ENCODE measurements around the gene TENM3. TPM values are rescaled to one million over a fixed set of nuclear protein-coding genes. Genes with fewer than 3 reads are reported as not detected.

TENM3 gene
- total and polyA plus RNA-seq, 2 of the 8 experiments (the other 6 are each of a cell fraction or from before 2014, with no cell fraction given) = 36.9 to 69.3 TPM

DNA sequence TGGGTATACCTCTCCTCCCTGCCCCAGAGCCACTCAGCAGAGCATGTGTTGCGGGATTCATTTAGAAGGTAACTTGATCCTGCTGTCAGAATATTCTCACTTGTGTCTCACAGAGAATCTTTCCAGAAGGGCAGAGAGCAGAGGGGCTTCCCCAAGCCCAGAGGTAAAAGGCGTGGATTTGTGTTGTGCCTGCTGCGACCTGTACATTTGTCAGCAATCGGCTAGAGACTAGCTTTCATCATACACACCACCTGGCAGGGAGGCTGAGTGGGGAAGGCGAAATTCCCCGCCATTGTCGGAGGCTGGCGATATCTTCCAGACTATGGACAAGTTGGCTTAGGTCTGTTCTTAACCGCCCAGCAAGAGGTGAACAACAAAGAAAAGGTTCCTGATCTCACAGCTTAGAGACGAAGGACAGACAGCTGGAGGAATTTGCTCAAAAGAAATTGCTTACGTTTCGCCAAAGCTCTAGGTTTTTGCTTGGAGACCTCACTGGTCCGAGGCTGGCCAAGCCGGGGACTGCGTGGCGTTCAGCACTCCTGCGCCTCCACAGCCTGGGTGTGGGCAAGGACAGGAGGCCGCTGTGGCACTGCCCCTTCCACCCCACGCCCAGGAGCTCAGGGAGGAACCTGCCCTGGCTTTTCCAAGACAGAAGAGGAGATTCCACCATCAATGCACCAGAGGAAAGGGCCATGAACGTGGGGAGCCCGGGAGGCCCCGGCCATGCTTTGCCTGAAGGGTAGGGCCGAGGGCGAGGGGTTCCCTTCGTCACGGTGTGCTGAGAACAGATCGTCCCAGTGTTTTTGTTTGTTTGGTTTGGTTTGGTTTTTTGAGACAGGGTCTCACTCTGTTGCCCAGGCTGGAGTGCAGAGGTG lies 604.6 kb downstream of the TENM3 start:
- FAIRE-seq = no peak
- Histone ChIP-seq H4K5ac (ENCODE audit: insufficient read length, low read depth, low read length) (no peak overlapping the region), H3K36me3 (ENCODE audit: control insufficient read depth in 2 of 4, insufficient read depth in 4 of 4, low read length in 3 of 4) (no peaks in the 10 kb centered on the region)

More for the DNA sequence above, 604.6 kb downstream of the TENM3 start:
- no peak overlapping the region for H2AK5ac ChIP-seq (ENCODE audit: low read depth, low read length)
- H3K18ac ChIP-seq (ENCODE audit: extremely low read depth, low read length) = no peak overlapping the region; the same call in 1 of the 2 replicates
- H2BK120ac ChIP-seq (replicated peaks; ENCODE audit: low read depth, low read length) = no peak overlapping the region
- ChIA-PET POLR2A (ENCODE audit: partially characterized antibody) (no interaction called here), CTCF (ENCODE audit: partially characterized antibody) (interaction anchor here (0.9 kb wide), 1 partner anchor 14 kb away, joined by 4 read pairs; no protein-coding TSS in a partner anchor)
- H4K91ac ChIP-seq (replicated peaks; ENCODE audit: insufficient read length, low read length) = peak overlapping the region; percentile 30
- H3K4me3 ChIP-seq (ENCODE audit: extremely low read depth in 1 of 4, insufficient read depth in 2 of 4, low read depth in 3 of 4, low read length in 4 of 4) = no peak overlapping the region
- H3K79me2 ChIP-seq (ENCODE audit: control insufficient read depth in 1 of 2, insufficient read depth in 2 of 2, low read length in 2 of 2) = no peaks in the 10 kb centered on the region
- H3K9me3 ChIP-seq (ENCODE audit: insufficient read depth in 2 of 2, low read depth in 1 of 2, low read length in 1 of 2) = peaks cover 0 to 1% of the 10 kb centered on the region in 2 experiments; a peak in 1 of 4 replicates
- no peaks in the 10 kb centered on the region for H3K79me1 ChIP-seq (ENCODE audit: low read depth, low read length)
- H2BK12ac ChIP-seq (ENCODE audit: low read depth, low read length) = no peak overlapping the region
- no peak overlapping the region for H3K9ac ChIP-seq (replicated peaks in 1 of 4; ENCODE audit: extremely low read depth in 1 of 4, low read depth in 3 of 4, low read length in 3 of 4)
- H4K20me1 ChIP-seq (replicated peaks in 1 of 2; ENCODE audit: control insufficient read depth in 1 of 2, insufficient read depth in 2 of 2, low read length in 2 of 2) = no peaks in the 10 kb centered on the region
- no peak overlapping the region for H3K4ac ChIP-seq (replicated peaks; ENCODE audit: insufficient read length, low read depth, low read length)
- no peak overlapping the region for H2BK20ac ChIP-seq (ENCODE audit: low read length)
- H2AFZ ChIP-seq (ENCODE audit: low read length) = peak overlapping the region; percentile 68; the same call in 1 of the 2 replicates
- no peak for DNase-seq (ENCODE audit: low read depth in 1 of 2, low spot score in 2 of 2)
- peaks cover 0 to 3% (median 1%) of the 10 kb centered on the region in 4 experiments; a peak in 2 of 7 replicates for H3K4me1 ChIP-seq (replicated peaks in 1 of 4; ENCODE audit: control insufficient read depth in 3 of 4, insufficient read depth in 4 of 4, low read length in 3 of 4)
- no peaks in the 10 kb centered on the region for H3K27me3 ChIP-seq (replicated peaks in 1 of 4; ENCODE audit: control insufficient read depth in 3 of 4, extremely low read depth in 1 of 4, insufficient read depth in 3 of 4, low read length in 3 of 4)
- no peak overlapping the region for H2BK15ac ChIP-seq (ENCODE audit: low read length)
- no peak overlapping the region for H2BK5ac ChIP-seq (ENCODE audit: low read depth, low read length)
- no peak overlapping the region; the same call in 1 of the 2 replicates for H4K8ac ChIP-seq (ENCODE audit: extremely low read depth, insufficient read depth, low read length)
- H3K4me2 ChIP-seq (ENCODE audit: insufficient read depth in 1 of 2, low read depth in 2 of 2, low read length in 2 of 2) = no peak overlapping the region
- H3K14ac ChIP-seq (ENCODE audit: insufficient read length) = no peak overlapping the region
- no peak overlapping the region for H3K27ac ChIP-seq (ENCODE audit: low read depth, low read length)
- H3K23ac ChIP-seq (ENCODE audit: insufficient read length) = no peak overlapping the region
- TF ChIP-seq TAF1 (IDR thresholded peaks at IDR 0.05; ENCODE audit: low read depth, low read length) (no peak), TAF7 (optimal IDR thresholded peaks at IDR 0.05; ENCODE audit: borderline replicate concordance, low read depth, low read length) (no peak), SIRT6 (IDR thresholded peaks at IDR 0.05; ENCODE audit: low read length) (no peak), ASH2L (IDR thresholded peaks at IDR 0.05; ENCODE audit: low read length) (no peak), EZH2 (IDR thresholded peaks at IDR 0.05; ENCODE audit: low read depth, low read length, severe bottlenecking) (no peak), BACH1 (IDR thresholded peaks at IDR 0.05; ENCODE audit: low read length) (no peak), POLR2A (IDR thresholded peaks at IDR 0.05; ENCODE audit: control extremely low read depth in 1 of 2, low read depth in 2 of 2, low read length in 2 of 2) (no peak), RXRA (IDR thresholded peaks at IDR 0.05; ENCODE audit: insufficient read depth, low read depth, low read length) (no peak), PHF8 (conservative IDR thresholded peaks at IDR 0.05; ENCODE audit: low read depth, low read length) (no peak)
- H3K23me2 ChIP-seq (ENCODE audit: low read depth, low read length) = no peaks in the 10 kb centered on the region
- 93% methylated on average over 21 of the region's 27 CpGs; no CpG with 5 or more reads in 1 of the 2 experiments for WGBS, 2 experiments (ENCODE audit: extremely low coverage in 1 of 2, insufficient coverage in 1 of 2, insufficient read length in 1 of 2, insufficient replicate concordance in 2 of 2, low coverage in 1 of 2, low lambda C conversion rate in 2 of 2, missing lambda C conversion rate in 1 of 2)
- H3K56ac ChIP-seq (replicated peaks; ENCODE audit: insufficient read length, low read depth, low read length) = no peak overlapping the region
